ENCODE results near the gene PHF23. TPM values are rescaled to one million over a fixed set of nuclear protein-coding genes. Genes with fewer than 3 reads are reported as not detected.

PHF23 gene
- total and polyA plus RNA-seq, 9 of the 15 experiments (the other 6 are each of a cell fraction or from before 2014, with no cell fraction given) = 7.4 to 87.5 (median 33.7) TPM

- DNase-seq (ENCODE audit: extremely low read depth in 1 of 4, low spot score in 3 of 4) (no peak), ATAC-seq (peak; percentile 29), FAIRE-seq (no peak)
- H4K20me1 ChIP-seq (replicated peaks; ENCODE audit: control insufficient read depth, insufficient read depth, low read length) = no peaks in the 10 kb centered on the region
- no CpG with 5 or more reads among the region's 4 CpGs for WGBS (ENCODE audit: insufficient coverage, low coverage, missing lambda C conversion rate)
- H3K27me3 ChIP-seq (ENCODE audit: control insufficient read depth in 2 of 2, insufficient read depth in 2 of 2, low read length in 2 of 2) = no peaks in the 10 kb centered on the region
- no peaks in the 10 kb centered on the region for H3K79me2 ChIP-seq (ENCODE audit: control insufficient read depth, insufficient read depth, low read length)
- POLR2A ChIA-PET = interaction anchor here (0.6 to 1.9 kb wide), 5 partner anchors 9 to 877 kb away, joined by 3 to 8 read pairs (median 4); no protein-coding TSS in a partner anchor
- CTCF ChIA-PET (ENCODE audit: low intra/inter-chr PET ratio) = no interaction called here
- peak overlapping the region; percentile 97 for H2AFZ ChIP-seq (ENCODE audit: low read depth, low read length)
- H3K4me2 ChIP-seq (ENCODE audit: insufficient read depth, low read length) = peak overlapping the region; percentile 95
- no TSS peak for BruUV-seq (replicated peaks)
- peak overlapping the region; percentile 63 to 89; a peak in 3 of 4 replicates for H3K9ac ChIP-seq (ENCODE audit: insufficient read depth in 1 of 2, low read depth in 2 of 2, low read length in 2 of 2)
- in situ Hi-C loops (cut with MboI) (no loop called here), intact Hi-C loops (cut with micrococcal nuclease) (no loop called here)
- H3K4me1 ChIP-seq (replicated peaks in 1 of 2; ENCODE audit: control insufficient read depth in 2 of 2, insufficient read depth in 2 of 2, low read length in 2 of 2) = peaks cover 10 to 35% of the 10 kb centered on the region in 2 experiments; a peak in 4 of 5 replicates
- H3K4me3 ChIP-seq = peak overlapping the region; percentile 47
- peak overlapping the region; percentile 70; the same call in 2 of the 3 replicates for H3K27ac ChIP-seq (ENCODE audit: extremely low read depth, low read depth, low read length)
- no peaks in the 10 kb centered on the region for H3K9me1 ChIP-seq (ENCODE audit: control insufficient read depth, insufficient read depth, low read length)
- TF ChIP-seq C11orf30 (IDR thresholded peaks at IDR 0.05; ENCODE audit: low read depth) (0 out of 2 replicates have a peak, but pooled peaks have one; percentile 10), ZBTB5 (IDR thresholded peaks at IDR 0.05) (no peak)
- H3K9me3 ChIP-seq (replicated peaks; ENCODE audit: control insufficient read depth, insufficient read depth, low read depth, low read length) = no peaks in the 10 kb centered on the region
- H3K36me3 ChIP-seq (ENCODE audit: control insufficient read depth, insufficient read depth, low read length) = peaks cover 16% of the 10 kb centered on the region; the same call in 2 of the 3 replicates
These were observed 24.5 kb upstream of the PHF23 start for GRCh38 chr17:7263801-7264078.

Data from K562 (cell line).